Measurements from ENCODE around the gene JAM2.

Gene JAM2

DNA sequence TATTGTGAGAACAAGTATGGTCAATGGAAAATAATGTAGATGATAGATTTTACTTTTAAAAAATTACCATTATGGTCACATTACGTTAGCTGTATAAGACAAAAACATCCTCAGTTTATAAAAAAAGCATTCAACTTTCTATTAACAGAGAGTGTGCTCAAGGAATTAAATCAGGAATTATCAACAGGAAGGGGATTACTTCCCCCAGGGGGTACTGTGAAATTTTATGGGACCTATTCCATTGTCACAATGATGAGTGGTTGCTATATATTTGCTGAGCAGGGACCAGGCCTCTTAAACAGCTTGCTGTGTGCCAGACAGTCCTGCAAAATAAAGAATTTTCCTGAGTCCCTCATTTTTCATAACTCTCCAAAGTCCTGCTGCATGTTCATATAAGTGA is 21.2 kb downstream of the JAM2 start:
- TF ChIP-seq EP300 (IDR thresholded peaks at IDR 0.05; ENCODE audit: borderline replicate concordance) = no peak
- no peak for TF ChIP-seq TAF1 (IDR thresholded peaks at IDR 0.05; ENCODE audit: low read depth)
- no peak for TF ChIP-seq YY1 (IDR thresholded peaks at IDR 0.05; ENCODE audit: low read depth)
- no peak for TF ChIP-seq EGR1 (IDR thresholded peaks at IDR 0.05)
- TF ChIP-seq, protein P1, sequence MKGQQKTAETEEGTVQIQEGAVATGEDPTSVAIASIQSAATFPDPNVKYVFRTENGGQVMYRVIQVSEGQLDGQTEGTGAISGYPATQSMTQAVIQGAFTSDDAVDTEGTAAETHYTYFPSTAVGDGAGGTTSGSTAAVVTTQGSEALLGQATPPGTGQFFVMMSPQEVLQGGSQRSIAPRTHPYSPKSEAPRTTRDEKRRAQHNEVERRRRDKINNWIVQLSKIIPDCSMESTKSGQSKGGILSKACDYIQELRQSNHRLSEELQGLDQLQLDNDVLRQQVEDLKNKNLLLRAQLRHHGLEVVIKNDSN (IDR thresholded peaks at IDR 0.05) = no peak
- TF ChIP-seq ZBTB7A (IDR thresholded peaks at IDR 0.05; ENCODE audit: low read depth) = no peak
- TF ChIP-seq NFIC (IDR thresholded peaks at IDR 0.05) = no peak
- no peak for TF ChIP-seq TCF12 (IDR thresholded peaks at IDR 0.05; ENCODE audit: low read depth)
- TF ChIP-seq, protein P2, sequence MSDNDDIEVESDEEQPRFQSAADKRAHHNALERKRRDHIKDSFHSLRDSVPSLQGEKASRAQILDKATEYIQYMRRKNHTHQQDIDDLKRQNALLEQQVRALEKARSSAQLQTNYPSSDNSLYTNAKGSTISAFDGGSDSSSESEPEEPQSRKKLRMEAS (IDR thresholded peaks at IDR 0.05) = no peak

DNA sequence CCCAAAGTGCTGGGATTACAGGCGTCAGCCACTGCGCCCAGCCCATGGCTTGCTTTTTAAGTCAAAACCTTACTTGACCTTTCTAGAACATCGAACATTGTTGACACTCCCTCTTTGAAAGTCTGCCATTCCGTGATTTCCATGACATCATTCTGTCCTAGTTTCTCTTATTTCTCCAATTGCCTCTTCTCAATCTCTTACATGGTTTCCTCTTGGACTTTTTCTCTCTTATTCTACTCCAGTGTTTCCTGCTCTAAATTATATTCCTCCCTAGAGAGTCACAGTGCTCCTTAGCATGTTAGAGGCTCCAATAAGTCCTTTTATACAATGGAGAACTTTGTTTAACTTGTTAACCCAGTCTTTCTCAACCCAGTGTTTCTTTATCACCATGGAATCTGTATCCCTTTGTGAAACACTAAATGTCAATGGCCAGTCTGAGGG is 25.5 kb downstream of the JAM2 start:
- TF ChIP-seq YY1 (IDR thresholded peaks at IDR 0.05; ENCODE audit: low read depth) (no peak), ZBTB7A (IDR thresholded peaks at IDR 0.05; ENCODE audit: low read depth) (no peak), CEBPB (IDR thresholded peaks at IDR 0.05) (no peak), EGR1 (IDR thresholded peaks at IDR 0.05) (no peak), CREB1 (IDR thresholded peaks at IDR 0.05; ENCODE audit: low read depth) (no peak), TCF12 (IDR thresholded peaks at IDR 0.05; ENCODE audit: low read depth) (no peak), RAD21 (IDR thresholded peaks at IDR 0.05; ENCODE audit: low read depth) (no peak), TEAD4 (IDR thresholded peaks at IDR 0.05) (no peak), NFIC (IDR thresholded peaks at IDR 0.05) (no peak)
- TF ChIP-seq, protein P3, sequence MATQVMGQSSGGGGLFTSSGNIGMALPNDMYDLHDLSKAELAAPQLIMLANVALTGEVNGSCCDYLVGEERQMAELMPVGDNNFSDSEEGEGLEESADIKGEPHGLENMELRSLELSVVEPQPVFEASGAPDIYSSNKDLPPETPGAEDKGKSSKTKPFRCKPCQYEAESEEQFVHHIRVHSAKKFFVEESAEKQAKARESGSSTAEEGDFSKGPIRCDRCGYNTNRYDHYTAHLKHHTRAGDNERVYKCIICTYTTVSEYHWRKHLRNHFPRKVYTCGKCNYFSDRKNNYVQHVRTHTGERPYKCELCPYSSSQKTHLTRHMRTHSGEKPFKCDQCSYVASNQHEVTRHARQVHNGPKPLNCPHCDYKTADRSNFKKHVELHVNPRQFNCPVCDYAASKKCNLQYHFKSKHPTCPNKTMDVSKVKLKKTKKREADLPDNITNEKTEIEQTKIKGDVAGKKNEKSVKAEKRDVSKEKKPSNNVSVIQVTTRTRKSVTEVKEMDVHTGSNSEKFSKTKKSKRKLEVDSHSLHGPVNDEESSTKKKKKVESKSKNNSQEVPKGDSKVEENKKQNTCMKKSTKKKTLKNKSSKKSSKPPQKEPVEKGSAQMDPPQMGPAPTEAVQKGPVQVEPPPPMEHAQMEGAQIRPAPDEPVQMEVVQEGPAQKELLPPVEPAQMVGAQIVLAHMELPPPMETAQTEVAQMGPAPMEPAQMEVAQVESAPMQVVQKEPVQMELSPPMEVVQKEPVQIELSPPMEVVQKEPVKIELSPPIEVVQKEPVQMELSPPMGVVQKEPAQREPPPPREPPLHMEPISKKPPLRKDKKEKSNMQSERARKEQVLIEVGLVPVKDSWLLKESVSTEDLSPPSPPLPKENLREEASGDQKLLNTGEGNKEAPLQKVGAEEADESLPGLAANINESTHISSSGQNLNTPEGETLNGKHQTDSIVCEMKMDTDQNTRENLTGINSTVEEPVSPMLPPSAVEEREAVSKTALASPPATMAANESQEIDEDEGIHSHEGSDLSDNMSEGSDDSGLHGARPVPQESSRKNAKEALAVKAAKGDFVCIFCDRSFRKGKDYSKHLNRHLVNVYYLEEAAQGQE (IDR thresholded peaks at IDR 0.05; ENCODE audit: low read depth) = no peak
- TF ChIP-seq, protein P2 (IDR thresholded peaks at IDR 0.05) = no peak
- TF ChIP-seq, protein P1 (IDR thresholded peaks at IDR 0.05) = no peak

DNA sequence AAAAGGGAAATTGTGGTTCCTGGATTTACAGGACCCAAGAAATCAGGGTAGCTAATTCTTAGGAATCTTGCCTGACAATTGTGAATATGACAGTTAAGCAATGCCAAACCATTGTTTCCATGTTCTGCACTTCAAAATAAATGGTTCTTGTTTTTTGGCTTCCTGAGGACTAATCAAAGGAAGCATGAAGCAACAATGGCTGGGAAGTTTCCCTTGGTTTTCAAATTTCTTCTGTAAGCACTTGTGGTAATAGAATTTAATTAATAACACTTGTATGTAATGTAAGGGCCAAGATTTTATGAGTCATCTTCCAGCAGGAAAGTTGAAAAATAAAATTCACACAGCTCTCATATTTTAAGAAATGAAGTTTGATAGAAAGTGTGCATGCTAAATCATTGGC is 31.7 kb downstream of the JAM2 start:
- TF ChIP-seq, protein P3 (IDR thresholded peaks at IDR 0.05; ENCODE audit: low read depth) = no peak
- TF ChIP-seq TEAD4 (IDR thresholded peaks at IDR 0.05) (no peak), TCF12 (IDR thresholded peaks at IDR 0.05; ENCODE audit: low read depth) (no peak)

DNA sequence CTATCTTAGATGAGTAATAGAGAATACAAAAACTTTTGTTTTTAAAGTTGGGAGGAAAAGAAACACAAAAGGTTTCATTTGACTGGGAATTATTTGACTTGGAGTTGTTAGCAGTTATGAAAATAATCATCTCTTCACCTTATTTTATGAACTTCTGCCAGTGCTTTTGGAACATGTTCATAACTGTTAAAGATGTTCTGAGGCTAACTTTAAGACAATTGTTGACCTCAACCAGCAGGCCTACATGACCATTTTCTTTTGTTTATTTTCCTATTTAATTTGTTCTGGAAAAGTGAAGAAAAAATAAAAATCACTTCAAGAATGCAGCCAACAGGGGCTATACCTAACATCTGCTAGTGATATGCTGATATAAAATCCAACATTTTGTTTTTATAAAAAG is 37.4 kb downstream of the JAM2 start:
- TF ChIP-seq EGR1 (IDR thresholded peaks at IDR 0.05) (no peak), TCF12 (IDR thresholded peaks at IDR 0.05; ENCODE audit: low read depth) (no peak), CEBPB (IDR thresholded peaks at IDR 0.05) (no peak), CREB1 (IDR thresholded peaks at IDR 0.05; ENCODE audit: low read depth) (no peak), ZBTB7A (IDR thresholded peaks at IDR 0.05; ENCODE audit: low read depth) (no peak), TEAD4 (IDR thresholded peaks at IDR 0.05) (no peak), TAF1 (IDR thresholded peaks at IDR 0.05; ENCODE audit: low read depth) (no peak), FOXM1 (IDR thresholded peaks at IDR 0.05; ENCODE audit: borderline replicate concordance, low read depth) (no peak), EP300 (IDR thresholded peaks at IDR 0.05; ENCODE audit: borderline replicate concordance) (no peak), NFIC (IDR thresholded peaks at IDR 0.05) (no peak), RAD21 (IDR thresholded peaks at IDR 0.05; ENCODE audit: low read depth) (no peak), YY1 (IDR thresholded peaks at IDR 0.05; ENCODE audit: low read depth) (no peak)
- TF ChIP-seq, protein P1 (IDR thresholded peaks at IDR 0.05) = no peak
- TF ChIP-seq, protein P3 (IDR thresholded peaks at IDR 0.05; ENCODE audit: low read depth) = no peak
- TF ChIP-seq, protein P2 (IDR thresholded peaks at IDR 0.05) = no peak

Data from Ishikawa (cell line).